ENCODE data around the gene TOGARAM2.

TOGARAM2 gene

DNA sequence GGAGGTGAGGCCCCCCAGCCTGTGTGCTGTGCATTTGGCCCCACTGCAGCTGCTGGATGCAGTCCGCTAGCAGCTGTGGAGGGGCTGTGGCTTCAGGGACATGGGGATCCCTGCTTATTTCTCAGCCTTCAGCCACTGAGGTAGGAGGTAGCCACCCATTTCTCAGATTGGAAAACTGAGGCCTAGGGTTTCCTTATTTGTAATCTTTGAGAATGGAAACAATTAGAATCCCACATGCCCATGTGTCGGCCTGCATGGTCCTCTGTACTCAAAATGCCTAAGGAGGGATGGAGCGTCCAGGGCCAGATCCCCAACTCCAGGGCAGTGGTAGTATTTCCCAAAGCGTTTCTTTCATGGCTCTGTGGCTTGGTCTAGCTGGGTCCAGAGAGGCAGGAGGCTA is 42.1 kb downstream of the TOGARAM2 start:
- no peak for DNase-seq

GRCh38 chr2:29024882-29025430 is 43.9 kb downstream of the TOGARAM2 start:
- no peak for DNase-seq

- DNase-seq, result no peak
Observed at GRCh38 chr2:29025711-29026110, 44.6 kb downstream of the TOGARAM2 start.

DNA sequence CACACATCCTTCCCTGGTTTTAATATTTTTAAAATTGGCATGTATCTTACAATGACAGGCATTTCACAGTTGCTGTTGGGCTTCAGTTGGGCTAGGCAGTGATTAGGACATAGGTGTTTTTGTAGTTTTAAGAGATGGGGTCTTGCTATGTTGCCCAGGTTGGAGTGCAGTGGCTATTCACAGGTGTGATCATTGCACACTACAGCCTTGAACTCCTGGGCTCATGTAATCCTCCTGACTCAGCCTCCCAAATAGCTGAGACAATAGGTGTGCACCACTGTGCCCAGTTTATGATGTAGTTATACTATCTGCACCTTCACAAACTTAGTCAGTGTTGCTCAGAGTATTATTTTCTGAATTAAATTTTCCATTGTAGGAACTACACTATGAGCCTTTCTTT is 49.9 kb downstream of the TOGARAM2 start:
- DNase-seq, result no peak

GRCh38 chr2:29032189-29032588 is 51.1 kb downstream of the TOGARAM2 start:
- no peak for DNase-seq

DNA sequence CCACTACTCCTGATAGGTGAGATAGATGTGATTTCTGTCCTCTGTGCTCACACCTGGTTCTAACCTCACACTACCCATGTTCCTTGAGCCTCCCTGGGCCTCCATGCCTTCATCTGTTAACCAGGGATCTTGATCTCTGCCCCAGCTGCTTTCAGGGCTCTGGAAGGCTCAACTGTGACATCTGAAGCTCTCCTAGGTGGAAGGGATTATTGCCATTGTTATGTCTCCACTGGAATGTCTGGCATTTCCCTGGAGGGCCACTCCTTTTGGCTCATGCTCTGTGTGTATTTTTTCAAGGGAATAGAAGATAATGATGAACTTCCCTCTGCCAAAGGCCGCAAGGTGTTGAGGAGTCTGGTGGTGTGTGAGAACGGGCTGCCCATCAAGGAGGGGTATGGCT is 52.1 kb downstream of the TOGARAM2 start:
- no peak for DNase-seq

GRCh38 chr2:29033656-29034055 is 52.6 kb downstream of the TOGARAM2 start:
- DNase-seq, result no peak

- peak; percentile 5 to 27 for DNase-seq
Observed at GRCh38 chr2:29035016-29035745, 54.1 kb downstream of the TOGARAM2 start.

GRCh38 chr2:29039718-29040480 is 58.8 kb downstream of the TOGARAM2 start:
- DNase-seq, result no peak

GRCh38 chr2:29040552-29040951 is 59.5 kb downstream of the TOGARAM2 start:
- DNase-seq, result no peak

DNA sequence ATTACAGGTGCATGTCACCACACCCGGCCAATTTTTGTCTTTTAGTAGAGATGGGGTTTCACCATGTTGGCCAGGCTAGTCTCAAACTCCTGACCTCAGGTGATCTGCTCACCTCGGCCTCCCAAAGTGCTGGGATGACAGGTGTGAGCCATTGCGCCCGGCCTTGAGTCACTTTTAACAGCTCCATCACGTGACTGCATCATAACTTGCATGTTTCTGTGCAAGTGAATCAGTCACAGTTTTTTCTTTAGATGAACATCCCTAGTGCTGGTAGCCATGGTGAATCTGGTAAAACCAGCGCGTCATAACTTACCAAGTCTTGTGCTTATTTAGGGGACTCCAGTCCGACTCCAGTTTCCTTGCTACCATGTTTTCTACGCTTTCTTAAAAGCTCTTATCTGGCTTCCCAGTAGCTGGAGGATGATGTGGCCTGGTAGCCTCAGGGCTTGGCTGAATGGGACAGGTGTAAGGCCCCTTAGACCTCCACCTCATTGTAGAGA is 60.1 kb downstream of the TOGARAM2 start:
- no peak for DNase-seq

- no peak for DNase-seq
Observed at GRCh38 chr2:29042561-29043075, 61.5 kb downstream of the TOGARAM2 start.

- no peak for DNase-seq
Observed at GRCh38 chr2:29044459-29044858, 63.4 kb downstream of the TOGARAM2 start.

DNA sequence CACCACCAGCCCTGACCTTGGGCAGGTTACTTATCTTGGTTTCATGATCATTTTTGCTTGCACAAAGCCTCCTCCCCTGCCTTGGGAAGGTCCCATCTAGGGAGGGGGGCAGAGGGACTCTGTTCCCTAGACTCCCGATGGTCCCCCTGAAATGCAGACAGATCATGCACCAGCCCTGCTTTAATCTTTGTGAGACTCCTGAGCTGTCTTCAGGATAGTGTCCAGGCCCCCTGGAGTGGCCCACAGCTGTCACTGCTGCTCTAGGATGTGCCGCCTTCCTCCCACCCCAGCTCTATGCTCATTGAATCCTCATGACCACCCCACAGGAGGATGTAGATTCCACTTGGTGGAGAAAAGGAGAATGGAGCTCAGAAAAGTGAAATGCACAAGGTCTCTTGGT is 65.2 kb downstream of the TOGARAM2 start:
- no peak for DNase-seq

- no peak for DNase-seq
Observed at GRCh38 chr2:29047083-29047845, 66.2 kb downstream of the TOGARAM2 start.

DNA sequence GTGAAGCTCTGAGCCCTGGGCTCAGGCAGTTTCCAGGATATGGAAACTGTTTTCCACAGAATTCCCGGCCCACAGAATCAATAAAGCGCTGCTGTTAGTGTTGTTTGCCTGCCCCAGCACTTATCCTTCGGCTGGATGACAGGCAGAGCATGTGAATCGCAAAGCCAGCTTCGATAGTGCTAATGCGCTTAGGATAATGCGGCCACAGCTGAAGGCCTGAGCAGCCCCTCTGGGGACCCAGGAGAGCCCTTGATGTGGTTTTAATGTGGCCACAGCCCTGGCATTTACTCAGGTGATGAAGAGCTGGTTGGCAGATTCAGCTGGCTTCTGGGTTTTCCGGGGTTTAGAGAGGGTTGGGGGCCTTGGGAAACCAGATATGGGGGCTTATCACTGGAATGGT is 69.5 kb downstream of the TOGARAM2 start:
- no peak for DNase-seq

GRCh38 chr2:29051730-29052129 is 70.6 kb downstream of the TOGARAM2 start:
- DNase-seq, result no peak

DNA sequence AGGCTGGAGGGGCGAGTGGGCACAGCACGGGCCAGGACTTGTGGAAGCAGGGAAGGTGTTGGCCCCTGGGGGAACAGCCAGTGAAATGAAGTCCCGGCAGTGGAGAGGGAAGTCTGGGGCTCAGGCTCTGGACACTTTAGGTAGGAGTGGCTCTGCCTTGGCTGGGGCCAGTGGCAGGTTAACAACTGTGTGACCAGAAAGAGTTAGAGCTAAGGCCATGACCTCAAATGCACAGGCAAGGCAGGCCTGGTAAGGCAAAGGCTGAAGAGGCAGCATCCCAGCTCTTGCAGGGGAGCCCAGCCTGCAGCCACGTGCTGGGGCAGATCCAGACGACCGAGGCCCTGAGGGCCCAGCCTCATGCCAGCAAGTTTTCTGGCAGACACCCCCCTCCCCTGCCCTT is 71.7 kb downstream of the TOGARAM2 start:
- DNase-seq, result no peak

- DNase-seq, result no peak
Observed at GRCh38 chr2:29053223-29053622, 72.1 kb downstream of the TOGARAM2 start.

DNA sequence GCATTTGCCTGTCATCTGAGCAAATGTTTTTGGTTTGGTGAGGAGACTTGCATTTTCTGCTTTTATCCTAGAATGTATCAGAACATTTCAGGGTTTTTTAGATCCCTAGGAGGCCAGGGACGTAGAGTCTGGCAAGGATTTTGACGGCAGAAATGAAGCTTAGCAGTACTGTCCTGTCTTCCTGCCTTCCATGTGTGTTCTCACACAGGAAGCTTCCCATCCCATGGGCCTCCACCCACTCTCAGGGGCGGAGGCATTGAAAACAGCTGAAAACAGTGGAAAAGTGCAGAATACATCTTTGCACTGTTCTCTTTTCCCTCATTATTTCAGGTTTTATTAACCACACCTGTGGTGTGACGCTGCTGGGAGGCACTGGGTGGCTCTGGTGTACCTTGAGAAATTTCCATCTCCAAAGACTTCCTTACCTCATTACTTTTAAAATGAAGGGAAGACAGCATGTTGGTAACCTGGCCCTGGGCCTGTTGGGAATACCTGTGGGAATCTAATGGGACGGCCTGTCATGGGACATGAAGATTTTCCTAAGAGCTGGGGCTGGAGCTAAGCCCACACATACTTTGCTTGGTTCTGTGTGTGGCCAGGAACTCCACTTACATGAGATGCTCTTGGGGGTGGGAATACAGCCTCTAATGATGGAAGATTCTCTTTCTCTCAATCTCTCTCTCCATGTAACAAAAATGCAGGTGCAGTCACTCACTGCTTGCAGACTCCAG is 72.7 kb downstream of the TOGARAM2 start:
- no peak for DNase-seq

DNA sequence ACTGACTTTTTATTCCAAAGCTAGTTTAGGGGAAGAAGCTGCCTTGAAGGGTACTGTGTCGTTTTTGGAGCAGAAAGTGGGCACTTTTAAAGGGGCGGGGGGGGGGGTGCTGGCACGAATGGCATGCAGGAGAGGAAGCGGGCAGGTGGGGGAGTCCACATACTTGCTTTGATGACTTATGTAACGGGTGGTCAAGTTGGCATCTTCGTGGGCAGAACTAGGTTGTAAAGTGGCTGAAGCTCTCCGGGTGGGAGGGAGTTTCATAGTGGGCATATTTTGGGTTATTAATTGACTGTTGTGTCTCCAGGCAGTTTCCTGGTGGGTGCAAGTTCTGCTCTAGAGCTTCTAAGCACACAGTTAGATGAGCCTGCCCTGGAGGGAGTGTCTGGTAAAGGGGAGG is 73.3 kb downstream of the TOGARAM2 start:
- DNase-seq, result no peak

GRCh38 chr2:29055601-29056000 is 74.5 kb downstream of the TOGARAM2 start:
- DNase-seq, result no peak
